Bronchial epithelial cell (primary cell): ENCODE results near the gene STING1. TPM values are rescaled to one million over a fixed set of nuclear protein-coding genes. Genes with fewer than 3 reads are reported as not detected.
"Not testable (repeated sequence)": the region's sequence is repeated elsewhere in the genome, so short reads cannot be mapped to it uniquely, and the experiment has no call there.

Experiments
- DNase-seq: peaks from one replicate; pipeline ENCODE4 v3.0.0-alpha.2; 2010; ENCODE audit warnings: low read depth
- FAIRE-seq: peaks from 2 replicates; lab custom pipeline; 2011; peaks lifted over from hg19 to GRCh38; lab: Jason Lieb, UNC
- H3K27me3 ChIP-seq: 2 replicates; pipeline ENCODE4 v1.5.1; 2011; ENCODE audit warnings: low read length; ENCODE audit not compliant: control insufficient read depth, insufficient read depth
- H3K36me3 ChIP-seq: 2 replicates; pipeline ENCODE4 v1.5.1; 2011; ENCODE audit warnings: low read length; ENCODE audit not compliant: control insufficient read depth, insufficient read depth
- H3K4me3 ChIP-seq: 2 replicates; pipeline ENCODE4 v1.5.1; 2011; ENCODE audit warnings: mild to moderate bottlenecking, low read depth, low read length, control low read depth
- total RNA-seq: library from RNA; depleted of rRNA; stranded (reverse); fragments of >200 nt; gene quantifications from 2 replicates; pipeline ENCODE4 v1.2.1, GENCODE V29; 2014
- TF ChIP-seq, protein P1 (sequence below): IDR thresholded peaks from 2 replicates; pipeline ENCODE4 v1.5.1; 2011; ENCODE audit warnings: mild to moderate bottlenecking, moderate library complexity, low read length, control low read depth, inconsistent platforms; ENCODE audit not compliant: insufficient read depth, severe bottlenecking

The STING1 gene
- total RNA-seq = 2.8 and 2.9 TPM in 2 replicates

DNA sequence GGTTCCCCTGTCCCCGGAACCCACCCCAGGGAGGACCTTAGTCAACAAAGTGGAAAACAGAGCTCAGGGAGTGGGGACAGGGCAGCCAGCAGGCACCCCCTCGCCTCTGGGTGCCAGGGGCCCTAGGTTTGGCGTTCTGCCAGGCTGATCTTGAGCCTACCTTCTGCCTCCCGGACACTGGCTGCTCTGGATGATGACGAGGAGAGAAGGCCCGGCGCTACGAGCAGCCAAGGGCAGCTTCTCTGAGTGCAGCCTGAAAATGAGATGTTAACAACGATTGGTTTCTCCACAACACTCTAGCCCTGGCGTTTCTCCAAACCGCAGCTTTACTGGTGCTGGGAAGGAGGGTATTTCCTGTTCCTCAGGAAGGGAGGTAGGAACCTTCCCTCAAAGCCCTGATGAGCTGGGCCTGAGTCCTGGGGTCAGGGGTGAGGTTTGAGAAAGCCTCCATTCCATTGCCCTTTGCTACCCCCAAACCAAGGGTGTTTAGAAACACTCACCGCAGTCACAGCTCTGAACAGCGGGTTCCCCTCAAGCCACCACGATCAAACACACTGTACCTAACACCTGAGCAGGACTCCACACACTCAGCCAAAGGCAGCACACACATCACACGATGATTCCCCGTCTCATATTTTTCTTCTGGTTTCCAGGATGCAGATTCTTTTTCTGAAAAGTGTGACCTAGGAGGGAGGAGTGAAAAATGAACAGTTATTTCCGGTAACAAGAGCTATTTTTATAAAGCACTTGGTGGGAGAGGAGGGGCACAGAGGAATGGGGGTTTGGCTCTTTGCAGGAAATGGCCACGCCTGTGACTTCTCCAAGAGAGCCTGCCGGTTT, at the start of gene STING1:
Gene STING1 (minus strand): TSS at position 709 of the 840 bp plus-strand sequence. CDS start 1,054 bp downstream, outside the sequence.
- TF ChIP-seq, protein P1, sequence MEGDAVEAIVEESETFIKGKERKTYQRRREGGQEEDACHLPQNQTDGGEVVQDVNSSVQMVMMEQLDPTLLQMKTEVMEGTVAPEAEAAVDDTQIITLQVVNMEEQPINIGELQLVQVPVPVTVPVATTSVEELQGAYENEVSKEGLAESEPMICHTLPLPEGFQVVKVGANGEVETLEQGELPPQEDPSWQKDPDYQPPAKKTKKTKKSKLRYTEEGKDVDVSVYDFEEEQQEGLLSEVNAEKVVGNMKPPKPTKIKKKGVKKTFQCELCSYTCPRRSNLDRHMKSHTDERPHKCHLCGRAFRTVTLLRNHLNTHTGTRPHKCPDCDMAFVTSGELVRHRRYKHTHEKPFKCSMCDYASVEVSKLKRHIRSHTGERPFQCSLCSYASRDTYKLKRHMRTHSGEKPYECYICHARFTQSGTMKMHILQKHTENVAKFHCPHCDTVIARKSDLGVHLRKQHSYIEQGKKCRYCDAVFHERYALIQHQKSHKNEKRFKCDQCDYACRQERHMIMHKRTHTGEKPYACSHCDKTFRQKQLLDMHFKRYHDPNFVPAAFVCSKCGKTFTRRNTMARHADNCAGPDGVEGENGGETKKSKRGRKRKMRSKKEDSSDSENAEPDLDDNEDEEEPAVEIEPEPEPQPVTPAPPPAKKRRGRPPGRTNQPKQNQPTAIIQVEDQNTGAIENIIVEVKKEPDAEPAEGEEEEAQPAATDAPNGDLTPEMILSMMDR = no peak
- H3K36me3 ChIP-seq = no peaks in the 10 kb centered on the region
- DNase-seq = peak; percentile 95
- H3K4me3 ChIP-seq = peak within 1 kb of the TSS; percentile 23
- peak; percentile 60 for FAIRE-seq
- no peaks in the 10 kb centered on the region for H3K27me3 ChIP-seq

DNA sequence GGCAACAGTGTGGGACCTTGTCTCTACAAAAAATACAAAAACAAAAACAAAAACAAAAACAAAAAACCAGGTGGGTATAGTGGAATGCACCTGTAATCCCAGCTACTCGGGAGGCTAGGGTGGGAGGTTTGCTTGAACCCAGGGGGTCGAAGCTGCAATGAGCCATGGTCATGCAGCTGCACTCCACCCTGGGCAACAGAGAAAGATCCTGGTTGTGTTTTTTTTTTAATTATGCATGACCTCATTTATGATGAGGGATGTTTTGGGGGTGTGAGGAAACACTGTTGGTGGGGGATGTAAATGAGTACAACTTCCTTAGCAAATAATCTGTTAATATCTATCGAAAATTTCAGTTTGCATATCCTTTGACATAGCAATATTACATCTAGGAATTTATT, 49.2 kb upstream of the STING1 start:
- FAIRE-seq = no peak
- TF ChIP-seq, protein P1 = no peak
- Histone ChIP-seq H3K27me3 (no peaks in the 10 kb centered on the region), H3K4me3 (no peak overlapping the region), H3K36me3 (no peaks in the 10 kb centered on the region)
- DNase-seq = no peak

DNA sequence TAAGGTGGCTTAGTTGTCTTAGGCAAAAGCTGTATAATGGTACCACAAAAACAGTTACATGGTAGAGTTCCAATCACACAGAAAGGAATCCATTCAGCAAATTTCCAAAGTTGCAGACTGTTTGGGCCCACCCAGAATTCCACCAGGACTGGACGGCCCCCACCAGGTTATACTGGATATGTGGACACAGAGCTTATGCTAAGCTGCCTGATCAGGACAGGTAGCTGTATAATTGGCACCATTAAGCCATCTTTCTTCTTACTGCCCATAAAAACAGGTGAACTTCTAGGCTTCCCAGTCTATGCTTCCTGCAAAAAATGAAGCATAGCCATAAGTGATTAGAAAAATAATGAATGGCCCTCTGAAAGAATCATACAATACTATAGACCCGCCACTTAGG, 47.5 kb upstream of the STING1 start:
- not testable (repeated sequence) for H3K36me3 ChIP-seq, H3K4me3 ChIP-seq, DNase-seq, H3K27me3 ChIP-seq, FAIRE-seq

DNA sequence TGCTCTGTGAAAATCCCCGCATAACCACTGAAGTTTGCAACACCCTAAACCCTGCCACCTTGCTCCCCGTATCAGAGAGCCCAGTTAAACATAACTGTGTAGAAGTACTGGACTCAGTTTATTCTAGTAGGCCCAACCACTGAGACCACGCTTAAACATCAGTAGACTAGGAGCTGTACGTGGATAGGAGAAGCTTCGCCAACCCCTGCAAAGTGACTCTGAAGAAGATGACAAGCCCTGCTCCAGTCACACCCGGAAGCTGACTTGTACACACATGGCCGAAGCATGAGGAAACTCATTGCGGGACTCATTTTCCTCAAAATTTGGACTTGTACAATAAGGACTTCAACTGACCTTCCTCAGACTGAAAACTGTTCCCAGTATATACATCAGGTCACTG, 46.1 kb upstream of the STING1 start:
- not testable (repeated sequence) for DNase-seq, H3K4me3 ChIP-seq, FAIRE-seq, H3K36me3 ChIP-seq, H3K27me3 ChIP-seq

DNA sequence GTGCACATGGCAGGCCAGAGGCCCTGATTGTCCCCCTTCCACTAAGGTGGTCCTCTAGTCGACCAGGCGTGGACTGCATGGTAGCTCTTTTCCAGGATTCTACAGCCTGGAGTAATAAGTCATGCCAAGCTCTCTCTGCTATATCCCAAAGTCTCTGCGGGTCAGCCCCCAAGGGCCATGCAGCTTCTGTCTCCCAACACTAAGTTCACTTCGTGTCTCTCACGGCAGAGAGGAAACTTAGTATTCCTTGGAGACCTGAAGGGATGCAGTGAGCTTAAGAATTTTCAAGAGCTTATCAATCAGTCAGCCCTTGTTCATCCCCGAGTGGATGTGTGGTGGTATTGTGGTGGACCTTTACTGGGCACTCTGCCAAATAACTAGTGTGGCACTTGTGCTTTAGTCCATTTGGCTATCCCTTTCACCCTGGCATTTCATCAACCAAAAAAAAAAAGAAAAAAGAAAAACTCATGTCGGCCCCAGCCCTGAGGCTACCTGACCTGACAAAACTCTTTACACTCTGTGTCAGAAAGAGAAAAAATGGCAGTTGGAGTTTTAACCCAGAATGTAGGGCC, 45.4 kb upstream of the STING1 start:
- H3K4me3 ChIP-seq, DNase-seq, H3K27me3 ChIP-seq, H3K36me3 ChIP-seq, FAIRE-seq: not testable (repeated sequence)

DNA sequence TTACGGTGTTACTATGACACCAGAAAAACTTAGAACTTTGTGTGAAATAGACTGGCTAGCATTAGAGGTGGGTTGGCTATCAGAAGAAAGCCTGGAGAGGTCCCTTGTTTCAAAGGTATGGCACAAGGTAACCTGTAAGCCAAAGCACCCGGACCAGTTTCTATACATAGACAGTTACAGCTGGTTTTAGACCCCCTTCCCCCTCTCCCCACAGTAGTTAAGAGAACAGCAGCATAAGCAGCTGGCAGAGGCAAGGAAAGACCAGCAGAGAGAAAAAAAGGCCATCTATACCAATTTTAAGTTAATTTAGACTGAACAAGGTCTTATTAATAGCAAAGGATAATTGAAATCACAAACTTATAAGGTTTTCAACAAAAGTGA, 44.5 kb upstream of the STING1 start:
- H3K4me3 ChIP-seq, FAIRE-seq: not testable (repeated sequence)

DNA sequence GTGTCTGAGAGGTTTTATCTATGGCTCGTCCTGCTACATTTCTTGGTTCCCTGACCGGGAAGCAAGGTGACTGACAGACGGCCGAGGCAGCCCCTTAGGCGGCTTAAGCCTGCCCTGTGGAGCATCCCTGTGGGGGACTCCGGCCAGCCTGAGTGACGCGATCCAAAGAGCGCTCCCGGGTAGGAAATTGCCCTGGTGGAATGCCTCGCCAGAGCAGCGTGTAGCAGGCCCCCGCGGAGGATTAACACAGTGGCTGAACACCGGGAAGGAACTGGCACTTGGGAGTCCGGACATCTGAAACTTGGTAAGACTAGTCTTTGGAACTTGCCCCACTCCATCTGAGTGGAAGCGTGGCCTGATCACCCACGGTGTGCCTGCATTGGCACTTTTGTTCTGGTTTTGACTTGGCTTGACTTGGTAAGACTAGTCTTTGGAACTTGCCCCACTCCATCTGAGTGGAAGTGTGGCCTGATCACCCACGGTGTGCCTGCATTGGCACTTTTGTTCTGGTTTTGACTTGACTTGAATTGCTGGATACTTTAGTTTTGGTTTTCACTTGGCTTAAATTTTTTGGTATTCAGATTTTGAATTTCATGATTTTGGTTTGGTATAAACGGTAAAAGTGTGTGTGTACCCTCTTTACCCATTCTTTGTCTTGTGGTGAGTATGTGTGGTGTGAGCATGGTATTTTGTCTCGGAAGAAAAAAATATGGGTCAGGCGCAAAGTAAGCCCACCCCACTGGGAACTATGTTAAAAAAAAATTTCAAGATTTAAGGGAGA, 43.9 kb upstream of the STING1 start:
- not testable (repeated sequence) for DNase-seq

More for the DNA sequence above, 44.5 kb upstream of the STING1 start:
- not testable (repeated sequence) for H3K36me3 ChIP-seq, H3K27me3 ChIP-seq, DNase-seq

DNA sequence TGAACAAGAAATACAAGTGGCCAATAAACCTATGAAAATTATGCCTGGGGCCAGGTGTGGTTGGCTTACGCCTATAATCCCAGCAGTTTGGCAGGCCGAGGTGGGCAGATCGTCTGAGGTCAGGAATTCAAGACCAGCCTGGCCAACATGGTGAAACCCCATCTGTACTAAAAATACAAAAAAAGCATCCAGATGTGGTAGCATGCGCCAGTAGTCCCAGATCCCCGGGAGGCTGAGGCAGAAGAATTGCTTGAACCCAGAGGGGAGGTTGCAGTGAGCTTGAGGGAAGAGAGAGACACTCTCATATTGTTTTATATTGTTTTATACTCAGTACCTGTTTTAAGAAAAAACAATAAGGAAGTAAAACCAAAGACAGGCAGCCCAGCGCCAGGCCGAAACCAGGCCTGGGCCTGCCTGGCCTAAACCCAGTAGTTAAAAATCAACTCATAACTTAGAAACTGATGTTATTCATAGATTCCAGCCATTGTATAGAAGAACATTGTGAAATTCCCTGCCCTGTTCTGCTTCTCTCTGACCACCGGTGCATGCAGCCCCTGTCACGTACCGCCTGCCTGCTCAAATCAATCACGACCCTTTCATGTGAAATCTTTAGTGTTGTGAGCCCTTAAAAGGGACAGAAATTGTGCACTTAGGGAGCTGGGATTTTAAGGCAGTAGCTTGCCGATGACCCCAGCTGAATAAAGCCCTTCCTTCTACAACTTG, 43.2 kb upstream of the STING1 start:
- FAIRE-seq, H3K4me3 ChIP-seq, H3K27me3 ChIP-seq, DNase-seq, H3K36me3 ChIP-seq: not testable (repeated sequence)

More for the DNA sequence above, 43.9 kb upstream of the STING1 start:
- not testable (repeated sequence) for H3K4me3 ChIP-seq, FAIRE-seq, H3K36me3 ChIP-seq, H3K27me3 ChIP-seq
